WTC11 (cell line): ENCODE results near the gene ARPC1A. TPM values are rescaled to one million over a fixed set of nuclear protein-coding genes. Genes with fewer than 3 reads are reported as not detected.
A peak's percentile ranks its signal among the peaks of the same experiment; 100 is the strongest.

Experiments
- ATAC-seq: fragments of 200-7000 bp; cut with Tn5 transposase; 2 replicates; pipeline ENCODE4 v1.10.0; 2021; ENCODE audit warnings: mild to moderate bottlenecking, moderate library complexity
- CTCF ChIA-PET: fragments of 300-600 bp; sonication (Branson Sonifier 250); formaldehyde crosslinking; loops from one replicate; lab custom pipeline; 2021; ENCODE audit warnings: antibody characterized with exemption; lab: Charles Lee
- POLR2A ChIA-PET: fragments of 350-600 bp; sonication (Branson Sonifier 250); formaldehyde crosslinking; loops from one replicate; lab custom pipeline; 2021; ENCODE audit warnings: antibody characterized with exemption; lab: Charles Lee
- DNase-seq: peaks from one replicate; pipeline ENCODE4 v3.0.0; 2021; ENCODE audit warnings: low spot score
- H3K27ac Mint-ChIP-seq: 2 replicates; pipeline ENCODE4 v1.8.0; 2021; ENCODE audit warnings: mixed read lengths
- H3K27me3 Mint-ChIP-seq: 2 replicates; pipeline ENCODE4 v1.8.0; 2021; ENCODE audit warnings: low read depth, mild to moderate bottlenecking, moderate library complexity, mixed read lengths
- H3K36me3 Mint-ChIP-seq: 2 replicates; pipeline ENCODE4 v1.8.0; 2021; ENCODE audit warnings: mixed read lengths
- H3K4me1 Mint-ChIP-seq: 2 replicates; pipeline ENCODE4 v1.8.0; 2022; ENCODE audit warnings: mixed read lengths
- H3K4me3 Mint-ChIP-seq: 2 replicates; pipeline ENCODE4 v1.8.0; 2021; ENCODE audit warnings: mild to moderate bottlenecking, moderate library complexity, mixed read lengths
- H3K9me3 Mint-ChIP-seq: 2 replicates; pipeline ENCODE4 v1.8.0; 2021; ENCODE audit warnings: mixed read lengths
- AR ChIP-seq: fragments of 250-450 bp; sonication (Bioruptor Pico); IDR thresholded peaks from 2 replicates; pipeline ENCODE4 v1.9.0; 2021; ENCODE audit warnings: mild to moderate bottlenecking
- CREB1 ChIP-seq: sonication (generic); formaldehyde crosslinking; IDR thresholded peaks from 2 replicates; pipeline ENCODE4 v1.8.0; 2023; ENCODE audit warnings: mild to moderate bottlenecking, missing genetic modification reagents
- E2F1 ChIP-seq: sonication (generic); formaldehyde crosslinking; IDR thresholded peaks from 2 replicates; pipeline ENCODE4 v1.8.0; 2022; ENCODE audit warnings: mild to moderate bottlenecking, missing genetic modification reagents
- GABPB1 ChIP-seq: sonication (generic); formaldehyde crosslinking; IDR thresholded peaks from 2 replicates; pipeline ENCODE4 v1.8.1; 2023; ENCODE audit warnings: mild to moderate bottlenecking, missing genetic modification reagents
- JAZF1 ChIP-seq: fragments of 250-450 bp; sonication (Bioruptor Pico); IDR thresholded peaks from 2 replicates; pipeline ENCODE4 v1.9.0; 2021; ENCODE audit warnings: moderate library complexity, mild to moderate bottlenecking, inconsistent platforms
- MYBL2 ChIP-seq: sonication (generic); formaldehyde crosslinking; IDR thresholded peaks from 2 replicates; pipeline ENCODE4 v1.8.1; 2023; ENCODE audit warnings: mild to moderate bottlenecking, moderate library complexity, missing genetic modification reagents
- NR3C1 ChIP-seq: sonication (generic); formaldehyde crosslinking; conservative IDR thresholded peaks from 2 replicates; pipeline ENCODE4 v1.8.1; 2023; ENCODE audit warnings: low read depth, mild to moderate bottlenecking, missing genetic modification reagents
- PREB ChIP-seq: sonication (generic); formaldehyde crosslinking; IDR thresholded peaks from 2 replicates; pipeline ENCODE4 v1.8.1; 2022; ENCODE audit warnings: mild to moderate bottlenecking, missing genetic modification reagents, moderate library complexity, borderline replicate concordance
- RORB ChIP-seq: fragments of 250-450 bp; sonication (Bioruptor Pico); IDR thresholded peaks from 2 replicates; pipeline ENCODE4 v1.9.0; 2021; ENCODE audit warnings: mild to moderate bottlenecking
- TEAD4 ChIP-seq: sonication (generic); formaldehyde crosslinking; IDR thresholded peaks from 2 replicates; pipeline ENCODE4 v1.8.0; 2022; ENCODE audit warnings: mild to moderate bottlenecking, missing genetic modification reagents
- TP53 ChIP-seq: sonication (generic); formaldehyde crosslinking; IDR thresholded peaks from 2 replicates; pipeline ENCODE4 v1.8.1; 2023; ENCODE audit warnings: mild to moderate bottlenecking, missing genetic modification reagents
- ZBTB21 ChIP-seq: sonication (generic); formaldehyde crosslinking; IDR thresholded peaks from 2 replicates; pipeline ENCODE4 v1.8.1; 2023; ENCODE audit warnings: mild to moderate bottlenecking, missing genetic modification reagents, borderline replicate concordance
- ZBTB43 ChIP-seq: sonication (generic); formaldehyde crosslinking; IDR thresholded peaks from 2 replicates; pipeline ENCODE4 v1.8.1; 2023; ENCODE audit warnings: mild to moderate bottlenecking, missing genetic modification reagents
- ZNF121 ChIP-seq: sonication (generic); formaldehyde crosslinking; IDR thresholded peaks from 2 replicates; pipeline ENCODE4 v1.8.0; 2023; ENCODE audit warnings: missing genetic modification reagents
- ZNF317 ChIP-seq: sonication (generic); formaldehyde crosslinking; IDR thresholded peaks from 2 replicates; pipeline ENCODE4 v1.8.1; 2023; ENCODE audit warnings: low read depth, mild to moderate bottlenecking, moderate library complexity, missing genetic modification reagents, borderline replicate concordance
- ZNF396 ChIP-seq: fragments of 250-450 bp; sonication (Bioruptor Pico); IDR thresholded peaks from 2 replicates; pipeline ENCODE4 v1.8.0; 2021; ENCODE audit warnings: mild to moderate bottlenecking, moderate library complexity, borderline replicate concordance
- ZNF416 ChIP-seq: fragments of 250-450 bp; sonication (Bioruptor Pico); IDR thresholded peaks from 2 replicates; pipeline ENCODE4 v1.9.0; 2021; ENCODE audit warnings: mild to moderate bottlenecking, inconsistent platforms
- ZNF532 ChIP-seq: fragments of 250-450 bp; sonication (Bioruptor Pico); IDR thresholded peaks from 2 replicates; pipeline ENCODE4 v1.9.0; 2021; ENCODE audit warnings: mild to moderate bottlenecking, borderline replicate concordance
- total RNA-seq: library from RNA; stranded (reverse); gene quantifications from 3 replicates; pipeline ENCODE4 v1.2.3, GENCODE V29; 2021

ARPC1A gene
- total RNA-seq, 1 experiment from 2014 or later, result 149 TPM

- no peak for TF ChIP-seq PREB (CRISPR knock-in tag)
These were observed 37.6 kb downstream of the ARPC1A start (continued) for GRCh38 chr7:99363286-99363685.

GRCh38 chr7:99365318-99366141 is 39.8 kb downstream of the ARPC1A start:
- peak; percentile 79 for DNase-seq
- Mint-ChIP-seq H3K27ac (peak overlapping the region; percentile 63; the same call in 1 of the 2 replicates), H3K27me3 (no peaks in the 10 kb centered on the region), H3K4me1 (peaks cover 14% of the 10 kb centered on the region), H3K36me3 (peaks cover 30% of the 10 kb centered on the region), H3K9me3 (no peaks in the 10 kb centered on the region), H3K4me3 (no peak overlapping the region)
- CTCF ChIA-PET, result interaction anchor here (0.6 to 1.8 kb wide), 14 partner anchors 8 to 366 kb away, joined by 3 to 15 read pairs (median 4); partner anchors contain the start of genes ARPC1B, BUD31 and PDAP1
- peak; percentile 83 for ATAC-seq
- POLR2A ChIA-PET, result interaction anchor here (1.1 kb wide), 1 partner anchor 30 kb away, joined by 3 read pairs; no protein-coding TSS in a partner anchor
- no peak for TF ChIP-seq ZBTB43
- TF ChIP-seq ZNF121, result peak; percentile 68
- TF ChIP-seq ZNF416 (CRISPR knock-in tag), result 0 out of 2 replicates have a peak, but pooled peaks have one; percentile 23
- no peak for TF ChIP-seq AR

GRCh38 chr7:99366646-99367045 is 40.9 kb downstream of the ARPC1A start:
- TF ChIP-seq TP53 (CRISPR knock-in tag) (no peak), ZNF396 (no peak), ZNF532 (CRISPR knock-in tag) (no peak), ZBTB21 (no peak), RORB (no peak), TEAD4 (CRISPR knock-in tag) (no peak), CREB1 (CRISPR knock-in tag) (no peak), E2F1 (CRISPR knock-in tag) (no peak), MYBL2 (CRISPR knock-in tag) (no peak), NR3C1 (no peak), JAZF1 (CRISPR knock-in tag) (no peak), ZNF317 (no peak), ZNF121 (no peak), GABPB1 (CRISPR knock-in tag) (no peak)
- Mint-ChIP-seq H3K4me1 (peaks cover 14% of the 10 kb centered on the region), H3K27me3 (no peaks in the 10 kb centered on the region), H3K27ac (0 out of 2 replicates have a peak overlapping the region, but pooled peaks have one; percentile 19), H3K9me3 (no peaks in the 10 kb centered on the region), H3K36me3 (peaks cover 22% of the 10 kb centered on the region), H3K4me3 (no peak overlapping the region)
- POLR2A ChIA-PET, result interaction anchor here (1.1 kb wide), 1 partner anchor 28 kb away, joined by 3 read pairs; no protein-coding TSS in a partner anchor
- DNase-seq, result peak; percentile 58
- CTCF ChIA-PET, result no interaction called here
- peak; percentile 81 for ATAC-seq
